Measurements from ENCODE around the gene HOXA13. TPM values are rescaled to one million over a fixed set of nuclear protein-coding genes. Genes with fewer than 3 reads are reported as not detected.

Gene HOXA13
- polyA plus RNA-seq, 1 experiment, result 4.6 TPM

GRCh38 chr7:27247000-27247399, 47.1 kb upstream of the HOXA13 start:
- CTCF ChIA-PET, result interaction anchor here (2.0 kb wide), 1 partner anchor 9 kb away, joined by 7 read pairs; no protein-coding TSS in a partner anchor
- no peaks in the 10 kb centered on the region for H3K36me3 ChIP-seq (ENCODE audit: control insufficient read depth, insufficient read depth, low read length)
- POLR2A ChIA-PET, result no interaction called here
- peaks cover 67% of the 10 kb centered on the region for H3K27me3 ChIP-seq (ENCODE audit: control insufficient read depth, insufficient read depth, low read length)
- TF ChIP-seq, protein P1, sequence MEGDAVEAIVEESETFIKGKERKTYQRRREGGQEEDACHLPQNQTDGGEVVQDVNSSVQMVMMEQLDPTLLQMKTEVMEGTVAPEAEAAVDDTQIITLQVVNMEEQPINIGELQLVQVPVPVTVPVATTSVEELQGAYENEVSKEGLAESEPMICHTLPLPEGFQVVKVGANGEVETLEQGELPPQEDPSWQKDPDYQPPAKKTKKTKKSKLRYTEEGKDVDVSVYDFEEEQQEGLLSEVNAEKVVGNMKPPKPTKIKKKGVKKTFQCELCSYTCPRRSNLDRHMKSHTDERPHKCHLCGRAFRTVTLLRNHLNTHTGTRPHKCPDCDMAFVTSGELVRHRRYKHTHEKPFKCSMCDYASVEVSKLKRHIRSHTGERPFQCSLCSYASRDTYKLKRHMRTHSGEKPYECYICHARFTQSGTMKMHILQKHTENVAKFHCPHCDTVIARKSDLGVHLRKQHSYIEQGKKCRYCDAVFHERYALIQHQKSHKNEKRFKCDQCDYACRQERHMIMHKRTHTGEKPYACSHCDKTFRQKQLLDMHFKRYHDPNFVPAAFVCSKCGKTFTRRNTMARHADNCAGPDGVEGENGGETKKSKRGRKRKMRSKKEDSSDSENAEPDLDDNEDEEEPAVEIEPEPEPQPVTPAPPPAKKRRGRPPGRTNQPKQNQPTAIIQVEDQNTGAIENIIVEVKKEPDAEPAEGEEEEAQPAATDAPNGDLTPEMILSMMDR (IDR thresholded peaks at IDR 0.05; ENCODE audit: insufficient read depth, low read depth, low read length), result no peak
- no peak overlapping the region for H3K4me3 ChIP-seq (ENCODE audit: low read depth, low read length)
- no peak for DNase-seq (ENCODE audit: low read depth)

- H3K4me3 ChIP-seq (ENCODE audit: low read depth, low read length), result no peak overlapping the region
- no peaks in the 10 kb centered on the region for H3K36me3 ChIP-seq (ENCODE audit: control insufficient read depth, insufficient read depth, low read length)
- TF ChIP-seq, protein P1 (IDR thresholded peaks at IDR 0.05; ENCODE audit: insufficient read depth, low read depth, low read length), result no peak
- ChIA-PET CTCF (interaction anchor here (2.0 kb wide), 1 partner anchor 10 kb away, joined by 7 read pairs; no protein-coding TSS in a partner anchor), POLR2A (no interaction called here)
- DNase-seq (ENCODE audit: low read depth), result no peak
- H3K27me3 ChIP-seq (ENCODE audit: control insufficient read depth, insufficient read depth, low read length), result peaks cover 67% of the 10 kb centered on the region
Observed at GRCh38 chr7:27245798-27246691, 46.2 kb upstream of the HOXA13 start.

DNA sequence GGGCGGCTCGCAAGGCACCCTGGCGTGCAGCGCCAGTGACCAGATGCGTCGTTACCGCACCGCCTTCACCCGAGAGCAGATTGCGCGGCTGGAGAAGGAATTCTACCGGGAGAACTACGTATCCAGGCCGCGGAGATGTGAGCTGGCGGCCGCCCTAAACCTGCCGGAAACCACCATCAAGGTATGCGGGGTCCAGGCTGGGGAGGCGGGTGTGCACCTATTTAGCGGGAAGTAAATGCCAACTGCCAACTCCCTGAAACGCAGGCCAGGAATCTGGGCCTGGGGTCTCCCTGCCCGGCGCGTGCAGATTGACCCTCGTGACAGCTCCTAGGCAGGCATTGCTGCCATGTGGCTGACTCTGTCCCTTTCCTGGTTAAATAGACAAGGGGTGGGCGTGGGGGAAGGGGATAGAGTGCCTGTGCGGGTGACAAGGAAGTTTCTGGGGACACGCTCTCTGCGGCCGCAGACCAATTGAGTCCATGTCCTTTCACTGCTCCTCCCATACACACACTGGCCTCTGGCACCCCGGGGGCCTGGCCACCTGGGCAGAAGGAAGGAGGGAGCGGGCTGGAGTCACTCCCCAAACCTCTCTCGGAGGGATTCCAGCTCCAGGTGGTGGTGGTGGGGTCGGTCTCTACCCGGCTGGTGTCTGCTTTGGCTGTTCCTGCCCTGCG, 45.4 kb upstream of the HOXA13 start:
- Histone ChIP-seq H3K4me3 (ENCODE audit: low read depth, low read length) (no peak overlapping the region), H3K27me3 (ENCODE audit: control insufficient read depth, insufficient read depth, low read length) (peaks cover 70% of the 10 kb centered on the region), H3K36me3 (ENCODE audit: control insufficient read depth, insufficient read depth, low read length) (no peaks in the 10 kb centered on the region)
- no peak for DNase-seq (ENCODE audit: low read depth)
- ChIA-PET POLR2A (no interaction called here), CTCF (no interaction called here)
- TF ChIP-seq, protein P1 (IDR thresholded peaks at IDR 0.05; ENCODE audit: insufficient read depth, low read depth, low read length), result no peak

DNA sequence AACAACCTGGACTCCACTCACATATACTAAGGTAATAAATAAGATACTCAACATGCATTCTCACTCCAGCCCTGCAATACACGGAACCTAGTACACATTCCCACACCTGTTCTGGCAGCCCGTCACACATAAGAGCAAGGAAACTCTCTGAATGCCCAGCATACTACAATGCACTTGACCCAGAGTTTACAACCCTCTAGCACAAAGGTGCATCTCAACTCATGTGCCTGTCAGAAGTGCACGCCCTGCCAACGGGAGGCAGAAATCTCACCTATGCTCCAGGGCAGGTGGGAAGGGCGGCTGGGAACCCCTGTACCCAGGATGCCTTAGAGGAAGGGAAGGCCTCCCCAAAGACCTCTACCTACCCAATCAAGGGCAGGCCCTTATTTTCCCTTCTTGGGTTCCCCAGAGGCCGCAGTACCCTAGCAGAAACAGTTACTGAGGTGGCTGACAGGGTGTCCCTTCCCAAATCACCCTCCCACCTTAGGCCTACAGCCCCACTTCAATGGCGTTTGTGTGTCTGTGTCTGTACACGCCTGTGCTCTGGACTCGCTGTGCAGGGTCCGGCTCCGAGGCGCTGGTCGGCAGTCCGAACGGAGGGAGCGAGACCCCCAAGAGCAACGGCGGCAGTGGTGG, 44.7 kb upstream of the HOXA13 start:
- peaks cover 72% of the 10 kb centered on the region for H3K27me3 ChIP-seq (ENCODE audit: control insufficient read depth, insufficient read depth, low read length)
- TF ChIP-seq, protein P1 (IDR thresholded peaks at IDR 0.05; ENCODE audit: insufficient read depth, low read depth, low read length), result no peak
- no peaks in the 10 kb centered on the region for H3K36me3 ChIP-seq (ENCODE audit: control insufficient read depth, insufficient read depth, low read length)
- DNase-seq (ENCODE audit: low read depth), result no peak
- H3K4me3 ChIP-seq (ENCODE audit: low read depth, low read length), result no peak overlapping the region
- ChIA-PET POLR2A (no interaction called here), CTCF (no interaction called here)

All from BJ (cell line).